LNCaP clone FGC (cell line): Measurements from ENCODE around the gene CCDC12.

Experiments used
- DNase-seq: peaks from one replicate; pipeline ENCODE4 v3.0.0-alpha.2; 2011; ENCODE audit warnings: low read depth
- H3K4me3 ChIP-seq: 2 replicates; pipeline ENCODE4 v1.5.1; 2011; ENCODE audit warnings: mild to moderate bottlenecking, low read depth, low read length, control low read depth
- TF ChIP-seq, protein P1 (sequence below): IDR thresholded peaks from 2 replicates; pipeline ENCODE4 v1.5.1; 2012; ENCODE audit warnings: mild to moderate bottlenecking; ENCODE audit not compliant: control insufficient read depth, insufficient read depth; ENCODE audit errors: extremely low read depth

CCDC12 gene

DNA sequence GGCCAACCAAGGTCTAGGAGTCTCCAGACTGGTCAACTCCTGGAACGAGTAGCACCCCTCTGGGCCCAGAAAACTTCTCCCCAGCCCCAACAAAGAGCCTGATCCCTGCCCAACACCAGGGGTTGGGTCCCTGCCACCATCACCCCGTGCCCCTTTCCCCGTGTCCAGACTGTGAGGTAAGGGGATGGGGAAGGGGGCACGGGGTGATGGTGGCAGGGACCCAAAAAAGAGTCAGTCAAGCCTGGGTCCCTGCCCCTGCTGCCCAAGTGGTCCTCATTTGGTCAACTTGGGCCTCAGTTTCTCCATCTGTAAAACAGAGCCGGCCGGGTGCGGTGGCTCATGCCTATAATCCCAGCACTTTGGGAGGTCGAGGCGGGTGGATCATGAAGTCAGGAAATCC is 1.8 kb upstream of the CCDC12 start:
- no peak for DNase-seq
- TF ChIP-seq, protein P1, sequence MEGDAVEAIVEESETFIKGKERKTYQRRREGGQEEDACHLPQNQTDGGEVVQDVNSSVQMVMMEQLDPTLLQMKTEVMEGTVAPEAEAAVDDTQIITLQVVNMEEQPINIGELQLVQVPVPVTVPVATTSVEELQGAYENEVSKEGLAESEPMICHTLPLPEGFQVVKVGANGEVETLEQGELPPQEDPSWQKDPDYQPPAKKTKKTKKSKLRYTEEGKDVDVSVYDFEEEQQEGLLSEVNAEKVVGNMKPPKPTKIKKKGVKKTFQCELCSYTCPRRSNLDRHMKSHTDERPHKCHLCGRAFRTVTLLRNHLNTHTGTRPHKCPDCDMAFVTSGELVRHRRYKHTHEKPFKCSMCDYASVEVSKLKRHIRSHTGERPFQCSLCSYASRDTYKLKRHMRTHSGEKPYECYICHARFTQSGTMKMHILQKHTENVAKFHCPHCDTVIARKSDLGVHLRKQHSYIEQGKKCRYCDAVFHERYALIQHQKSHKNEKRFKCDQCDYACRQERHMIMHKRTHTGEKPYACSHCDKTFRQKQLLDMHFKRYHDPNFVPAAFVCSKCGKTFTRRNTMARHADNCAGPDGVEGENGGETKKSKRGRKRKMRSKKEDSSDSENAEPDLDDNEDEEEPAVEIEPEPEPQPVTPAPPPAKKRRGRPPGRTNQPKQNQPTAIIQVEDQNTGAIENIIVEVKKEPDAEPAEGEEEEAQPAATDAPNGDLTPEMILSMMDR, result no peak
- peak overlapping the region; percentile 93; the same call in 1 of the 2 replicates for H3K4me3 ChIP-seq

- TF ChIP-seq, protein P1, result no peak
- no peak for DNase-seq
- H3K4me3 ChIP-seq, result no peak overlapping the region
These were observed 1.3 kb upstream of the CCDC12 start for GRCh38 chr3:46977811-46978195.

- DNase-seq, result no peak
- H3K4me3 ChIP-seq, result no peak overlapping the region
- TF ChIP-seq, protein P1, result no peak
These were observed 1.9 kb downstream of the CCDC12 start for GRCh38 chr3:46974421-46975171.

- TF ChIP-seq, protein P1, result no peak
- DNase-seq, result no peak
- H3K4me3 ChIP-seq, result no peak overlapping the region
These were observed 4.1 kb downstream of the CCDC12 start for GRCh38 chr3:46972396-46972795.

- H3K4me3 ChIP-seq, result no peak overlapping the region
- DNase-seq, result no peak
These were observed 4.8 kb downstream of the CCDC12 start for GRCh38 chr3:46971742-46972141.

GRCh38 chr3:46971151-46971550 is 5.4 kb downstream of the CCDC12 start:
- H3K4me3 ChIP-seq, result no peak overlapping the region
- TF ChIP-seq, protein P1, result no peak
- DNase-seq, result no peak

More at GRCh38 chr3:46971742-46972141, 4.8 kb downstream of the CCDC12 start:
- TF ChIP-seq, protein P1, result no peak
